D721Med (cell line): ENCODE measurements around the gene PTF1A.

ENCODE experiments used
- DNase-seq: peaks from one replicate; pipeline ENCODE4 v3.0.0; 2011; ENCODE audit warnings: low spot score; ENCODE audit not compliant: insufficient read length
- FAIRE-seq: peaks from 2 replicates; lab custom pipeline; 2011; peaks lifted over from hg19 to GRCh38; lab: Jason Lieb, UNC
- TF ChIP-seq, protein P1 (sequence below): IDR thresholded peaks from 2 replicates; pipeline ENCODE4 v1.5.1; 2012; ENCODE audit warnings: mild to moderate bottlenecking, control low read depth; ENCODE audit not compliant: insufficient read depth; ENCODE audit errors: missing control alignments

The PTF1A gene

GRCh38 chr10:23199768-23200511 is 7.8 kb downstream of the PTF1A start:
- DNase-seq (no peak), FAIRE-seq (no peak)
- TF ChIP-seq, protein P1, sequence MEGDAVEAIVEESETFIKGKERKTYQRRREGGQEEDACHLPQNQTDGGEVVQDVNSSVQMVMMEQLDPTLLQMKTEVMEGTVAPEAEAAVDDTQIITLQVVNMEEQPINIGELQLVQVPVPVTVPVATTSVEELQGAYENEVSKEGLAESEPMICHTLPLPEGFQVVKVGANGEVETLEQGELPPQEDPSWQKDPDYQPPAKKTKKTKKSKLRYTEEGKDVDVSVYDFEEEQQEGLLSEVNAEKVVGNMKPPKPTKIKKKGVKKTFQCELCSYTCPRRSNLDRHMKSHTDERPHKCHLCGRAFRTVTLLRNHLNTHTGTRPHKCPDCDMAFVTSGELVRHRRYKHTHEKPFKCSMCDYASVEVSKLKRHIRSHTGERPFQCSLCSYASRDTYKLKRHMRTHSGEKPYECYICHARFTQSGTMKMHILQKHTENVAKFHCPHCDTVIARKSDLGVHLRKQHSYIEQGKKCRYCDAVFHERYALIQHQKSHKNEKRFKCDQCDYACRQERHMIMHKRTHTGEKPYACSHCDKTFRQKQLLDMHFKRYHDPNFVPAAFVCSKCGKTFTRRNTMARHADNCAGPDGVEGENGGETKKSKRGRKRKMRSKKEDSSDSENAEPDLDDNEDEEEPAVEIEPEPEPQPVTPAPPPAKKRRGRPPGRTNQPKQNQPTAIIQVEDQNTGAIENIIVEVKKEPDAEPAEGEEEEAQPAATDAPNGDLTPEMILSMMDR, result no peak

GRCh38 chr10:23200586-23200985 is 8.5 kb downstream of the PTF1A start:
- TF ChIP-seq, protein P1, result no peak
- no peak for DNase-seq
- no peak for FAIRE-seq

DNA sequence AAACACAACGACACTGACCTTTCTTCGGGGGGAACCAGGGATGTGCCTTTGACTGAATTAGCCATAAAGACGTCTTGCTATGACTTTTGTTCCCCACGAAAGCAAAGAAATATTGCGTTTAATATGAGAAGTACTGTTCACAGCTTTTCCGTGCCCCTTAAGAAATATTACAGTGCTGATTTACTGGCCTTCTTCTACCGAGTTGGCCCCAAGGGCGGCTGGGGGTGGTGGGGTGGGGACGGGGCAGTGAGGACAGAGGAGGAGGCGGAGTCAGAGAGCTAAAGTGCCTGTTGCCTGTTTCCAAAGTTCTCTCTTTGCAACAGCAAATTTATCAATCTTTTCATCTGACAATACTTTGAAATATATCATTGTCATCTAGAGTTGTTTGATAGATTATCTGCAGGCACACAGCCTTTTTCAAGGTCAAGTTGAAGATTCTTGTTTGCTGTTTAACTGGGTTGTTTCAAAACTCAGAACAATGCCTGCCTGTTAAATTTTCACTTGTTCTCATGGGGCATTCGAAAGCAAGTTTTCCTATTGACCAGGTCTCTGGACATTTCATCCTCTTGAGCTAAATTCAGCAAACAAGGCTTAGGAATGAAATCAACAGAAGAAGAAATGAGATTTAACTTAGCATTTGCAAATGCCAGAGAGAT is 9.0 kb downstream of the PTF1A start:
- FAIRE-seq, result no peak
- DNase-seq, result no peak
- TF ChIP-seq, protein P1, result no peak

- TF ChIP-seq, protein P1, result no peak
- FAIRE-seq, result no peak
- no peak for DNase-seq
These were observed 9.7 kb downstream of the PTF1A start for GRCh38 chr10:23201837-23202236.

- TF ChIP-seq, protein P1, result no peak
- DNase-seq, result no peak
- no peak for FAIRE-seq
These were observed 10.7 kb downstream of the PTF1A start for GRCh38 chr10:23202779-23203178.

- no peak for FAIRE-seq
- no peak for DNase-seq
- TF ChIP-seq, protein P1, result no peak
These were observed 11.5 kb downstream of the PTF1A start for GRCh38 chr10:23203369-23204325.
